IMR-90 (cell line): Measurements from ENCODE around the gene TSKU. TPM values are rescaled to one million over a fixed set of nuclear protein-coding genes. Genes with fewer than 3 reads are reported as not detected.

Experiments
- ATAC-seq: fragments of 200-7000 bp; cut with Tn5 transposase; 2 replicates; pipeline ENCODE4 v1.9.1; 2020; ENCODE audit warnings: low read depth, mild to moderate bottlenecking, moderate library complexity
- BruUV-seq: library from RNA; stranded (reverse); fragments of 400-500 nt; replicated peaks from 2 replicates; lab custom pipeline; 2021; lab: Mats Ljungman, UMichigan
- CTCF ChIA-PET: fragments of 300-600 bp; formaldehyde crosslinking; extraction: SDS; loops from one replicate; lab custom pipeline; 2021; ENCODE audit warnings: antibody characterized with exemption; lab: Yijun Ruan, JAX
- POLR2A ChIA-PET: fragments of 300-600 bp; sonication (Branson Sonifier 250); formaldehyde crosslinking; loops from one replicate; lab custom pipeline; 2022; ENCODE audit warnings: antibody characterized with exemption; ENCODE audit not compliant: unreplicated experiment; lab: Charles Lee
- DNase-seq: peaks from one replicate; pipeline ENCODE4 v3.0.0; 2013
- H2AFZ ChIP-seq: replicated peaks from 2 replicates; pipeline ENCODE3; 2013; ENCODE audit warnings: low read length, mild to moderate bottlenecking; ENCODE audit not compliant: poor library complexity
- H2AK5ac ChIP-seq: 2 replicates; pipeline ENCODE4 v1.6.1; 2013; ENCODE audit warnings: low read depth, low read length, inconsistent platforms
- H2AK9ac ChIP-seq: replicated peaks from 2 replicates; pipeline ENCODE3; 2013; ENCODE audit warnings: mild to moderate bottlenecking, low read depth, low read length, moderate library complexity; ENCODE audit not compliant: poor library complexity
- H2BK120ac ChIP-seq: 2 replicates; pipeline ENCODE4 v1.6.1; 2013; ENCODE audit warnings: low read depth, low read length, inconsistent platforms
- H2BK15ac ChIP-seq: 3 replicates; pipeline ENCODE4 v1.6.1; 2013; ENCODE audit warnings: low read depth, low read length, inconsistent platforms
- H2BK20ac ChIP-seq: 2 replicates; pipeline ENCODE4 v1.6.1; 2013; ENCODE audit warnings: low read depth, mild to moderate bottlenecking, inconsistent platforms, low read length, moderate library complexity
- H2BK5ac ChIP-seq: 2 replicates; pipeline ENCODE4 v1.6.1; 2013; ENCODE audit warnings: mild to moderate bottlenecking, low read depth, low read length, inconsistent platforms; ENCODE audit not compliant: poor library complexity, severe bottlenecking
- H3K14ac ChIP-seq: replicated peaks from 2 replicates; pipeline ENCODE4 v1.6.1; 2013; ENCODE audit warnings: low read depth, low read length, inconsistent platforms
- H3K18ac ChIP-seq: 2 replicates; pipeline ENCODE4 v1.6.1; 2013; ENCODE audit warnings: low read depth, low read length, control low read depth
- H3K23ac ChIP-seq: 2 replicates; pipeline ENCODE4 v1.6.1; 2013; ENCODE audit warnings: low read depth, low read length, inconsistent platforms
- H3K27ac ChIP-seq: 2 replicates; pipeline ENCODE4 v1.5.1; 2013; ENCODE audit warnings: mild to moderate bottlenecking, control low read depth, low read length; ENCODE audit not compliant: insufficient read depth
- H3K27me3 ChIP-seq: 2 replicates; pipeline ENCODE4 v1.6.1; 2013; ENCODE audit warnings: low read length; ENCODE audit not compliant: control insufficient read depth, insufficient read depth
- H3K36me3 ChIP-seq: 2 replicates; pipeline ENCODE4 v1.6.1; 2013; ENCODE audit warnings: low read length, mixed read lengths; ENCODE audit not compliant: control insufficient read depth, insufficient read depth
- H3K4ac ChIP-seq: 2 replicates; pipeline ENCODE4 v1.6.1; 2013; ENCODE audit warnings: low read depth, low read length, inconsistent platforms
- H3K4me1 ChIP-seq: 2 replicates; pipeline ENCODE4 v1.6.1; 2013; ENCODE audit warnings: low read length, mixed read lengths; ENCODE audit not compliant: control insufficient read depth, insufficient read depth
- H3K4me2 ChIP-seq: 2 replicates; pipeline ENCODE4 v1.6.1; 2013; ENCODE audit warnings: low read depth, mild to moderate bottlenecking, control low read depth, low read length, moderate library complexity
- H3K4me3 ChIP-seq: 2 replicates; pipeline ENCODE4 v1.5.1; 2013; ENCODE audit warnings: low read depth, mild to moderate bottlenecking, control low read depth, low read length, moderate library complexity; ENCODE audit not compliant: insufficient read depth
- H3K56ac ChIP-seq: 2 replicates; pipeline ENCODE4 v1.6.1; 2013; ENCODE audit warnings: low read length, inconsistent platforms; ENCODE audit not compliant: insufficient read depth; ENCODE audit errors: extremely low read depth
- H3K79me1 ChIP-seq, 2 experiments: 2 replicates each; pipeline ENCODE4 v1.6.1; 2013; ENCODE audit warnings: low read length in 2 of 2, inconsistent platforms in 1 of 2, low read depth in 1 of 2
- H3K9ac ChIP-seq: 2 replicates; pipeline ENCODE4 v1.6.1; 2013; ENCODE audit warnings: low read depth, low read length, control low read depth
- H3K9me1 ChIP-seq: 2 replicates; pipeline ENCODE4 v1.6.1; 2013; ENCODE audit warnings: low read length, inconsistent platforms; ENCODE audit not compliant: insufficient read depth
- H3K9me3 ChIP-seq: 2 replicates; pipeline ENCODE4 v1.6.1; 2013; ENCODE audit warnings: low read length; ENCODE audit not compliant: control insufficient read depth, insufficient read depth
- H4K20me1 ChIP-seq: 2 replicates; pipeline ENCODE4 v1.6.1; 2013; ENCODE audit warnings: low read length, inconsistent platforms; ENCODE audit not compliant: insufficient read depth
- H4K5ac ChIP-seq: 2 replicates; pipeline ENCODE4 v1.6.1; 2013; ENCODE audit warnings: mild to moderate bottlenecking, low read depth, low read length, control low read depth
- H4K8ac ChIP-seq, 2 experiments: 2 replicates each; pipeline ENCODE4 v1.6.1; 2013; ENCODE audit warnings: low read depth in 2 of 2, low read length in 2 of 2, control low read depth in 1 of 2, inconsistent platforms in 1 of 2
- H4K91ac ChIP-seq: 2 replicates; pipeline ENCODE4 v1.6.1; 2013; ENCODE audit warnings: low read depth, low read length, inconsistent platforms; ENCODE audit not compliant: insufficient read depth
- BHLHE40 ChIP-seq: fragments of 150-350 bp; IDR thresholded peaks from 2 replicates; pipeline ENCODE4 v1.6.1; 2016; ENCODE audit warnings: mild to moderate bottlenecking, low read depth, low read length
- CEBPB ChIP-seq: IDR thresholded peaks from 2 replicates; pipeline ENCODE4 v1.6.1; 2012; ENCODE audit warnings: low read depth, low read length, improper control_type of control experiment
- CHD1 ChIP-seq: IDR thresholded peaks from 2 replicates; pipeline ENCODE4 v1.6.1; 2012; ENCODE audit warnings: low read depth, low read length, improper control_type of control experiment
- CTCF ChIP-seq: conservative IDR thresholded peaks from 2 replicates; pipeline ENCODE4 v1.5.1; 2012; ENCODE audit warnings: mild to moderate bottlenecking, low read depth, low read length, improper control_type of control experiment
- FOS ChIP-seq: fragments of 150-350 bp; IDR thresholded peaks from 2 replicates; pipeline ENCODE4 v1.6.1; 2016; ENCODE audit warnings: low read depth, low read length
- MAFK ChIP-seq: IDR thresholded peaks from 2 replicates; pipeline ENCODE4 v1.6.1; 2012; ENCODE audit warnings: low read depth, low read length, improper control_type of control experiment
- MAZ ChIP-seq: IDR thresholded peaks from 2 replicates; pipeline ENCODE4 v1.6.1; 2012; ENCODE audit warnings: low read depth, mild to moderate bottlenecking, low read length, improper control_type of control experiment, moderate library complexity, borderline replicate concordance
- MXI1 ChIP-seq: IDR thresholded peaks from 2 replicates; pipeline ENCODE4 v1.6.1; 2012; ENCODE audit warnings: low read depth, mild to moderate bottlenecking, low read length, moderate library complexity, borderline replicate concordance
- NFE2L2 ChIP-seq: fragments of 150-350 bp; IDR thresholded peaks from 2 replicates; pipeline ENCODE4 v1.6.1; 2016; ENCODE audit warnings: low read depth, mild to moderate bottlenecking, low read length
- POLR2A ChIP-seq: IDR thresholded peaks from 2 replicates; pipeline ENCODE4 v1.6.1; 2012; ENCODE audit warnings: mild to moderate bottlenecking, low read depth, low read length
- RAD21 ChIP-seq: IDR thresholded peaks from 2 replicates; pipeline ENCODE4 v1.6.1; 2012; ENCODE audit warnings: low read length, improper control_type of control experiment
- RCOR1 ChIP-seq: IDR thresholded peaks from 2 replicates; pipeline ENCODE4 v1.6.1; 2012; ENCODE audit warnings: mild to moderate bottlenecking, low read length, improper control_type of control experiment; ENCODE audit not compliant: insufficient replicate concordance
- RFX5 ChIP-seq: IDR thresholded peaks from 2 replicates; pipeline ENCODE4 v1.8.0; 2012; ENCODE audit warnings: low read depth, mild to moderate bottlenecking, low read length, moderate library complexity
- SMC3 ChIP-seq: fragments of 150-350 bp; IDR thresholded peaks from 2 replicates; pipeline ENCODE4 v1.6.1; 2016; ENCODE audit warnings: low read depth, mild to moderate bottlenecking, antibody characterized with exemption, low read length, moderate library complexity
- USF2 ChIP-seq: fragments of 150-350 bp; IDR thresholded peaks from 2 replicates; pipeline ENCODE4 v1.6.1; 2017; ENCODE audit warnings: mild to moderate bottlenecking, antibody characterized with exemption, low read length, low read depth
- WGBS, 2 experiments: methylation state at CpG; one replicate each; pipeline versions ENCODE4 v1.1.5 to v1.1.7; 2013; ENCODE audit warnings: missing lambda C conversion rate in 2 of 2; ENCODE audit not compliant: insufficient read length in 1 of 2; ENCODE audit errors: extremely low coverage in 2 of 2; 5-methylcytosine and 5-hydroxymethylcytosine counted together
- dilution Hi-C: fragments of 300-500 bp; cut with HindIII; formaldehyde crosslinking; loops from one replicate; pipeline ENCODE4 v1.14.3; 2018; ENCODE audit warnings: low sequenced_read_pairs; ENCODE audit not compliant: unreplicated experiment
- in situ Hi-C: fragments of 300-500 bp; cut with MboI; formaldehyde crosslinking; loops from 3 replicates; pipeline ENCODE4 v1.14.3; 2019; ENCODE audit warnings: low sequenced_read_pairs, inconsistent platforms, mixed read lengths
- intact Hi-C: fragments of 100-400 bp; cut with micrococcal nuclease; formaldehyde crosslinking; loops from 2 replicates; pipeline ENCODE4 v1.10.0; 2022
- polyA plus RNA-seq, 3 experiments: library from polyadenylated mRNA; depleted of rRNA; stranded (reverse); fragments of >200 nt; gene quantifications; 2 replicates each; pipeline ENCODE4 v1.2.3, GENCODE V29; 2012; ENCODE audit warnings: low replicate concordance in 1 of 3
- total RNA-seq: library from RNA; depleted of rRNA; stranded (reverse); fragments of >200 nt; gene quantifications from 2 replicates; pipeline ENCODE4 v1.2.3, GENCODE V29; 2012

TSKU gene
- total and polyA plus RNA-seq, 2 of the 4 experiments (the other 2 are of a cell fraction), result 6.8 to 26.6 TPM

- DNase-seq (no peak), ATAC-seq (no peak)
- in situ Hi-C loops (no loop called here), intact Hi-C loops (no loop called here), dilution Hi-C loops (no loop called here)
- Histone ChIP-seq H3K36me3 (no peaks in the 10 kb centered on the region), H3K23ac (no peak overlapping the region), H3K56ac (no peak overlapping the region), H4K20me1 (no peaks in the 10 kb centered on the region), H3K9me3 (no peaks in the 10 kb centered on the region), H3K79me1 (no peaks in the 10 kb centered on the region), H3K4ac (no peak overlapping the region), H2BK5ac (no peak overlapping the region), H3K4me1 (peaks cover 16% of the 10 kb centered on the region), H2BK20ac (no peak overlapping the region), H3K4me3 (no peak overlapping the region), H4K5ac (no peak overlapping the region), H3K9ac (no peak overlapping the region), H3K14ac (no peak overlapping the region), H2BK15ac (no peak overlapping the region), H2AK5ac (no peak overlapping the region), H3K9me1 (peaks cover 21% of the 10 kb centered on the region; the same call in 1 of the 2 replicates), H3K4me2 (no peak overlapping the region), H3K18ac (no peak overlapping the region), H2AK9ac (no peak overlapping the region), H2BK120ac (no peak overlapping the region), H4K8ac (no peak overlapping the region), H3K27ac (no peak overlapping the region), H2AFZ (no peak overlapping the region), H4K91ac (no peak overlapping the region), H3K27me3 (peaks cover 16% of the 10 kb centered on the region)
- POLR2A ChIA-PET, result no interaction called here
- CTCF ChIA-PET, result interaction anchor here (1.0 kb wide), 1 partner anchor 8 kb away, joined by 3 read pairs; no protein-coding TSS in a partner anchor
- 86% methylated on average over 1 of the region's 5 CpGs; no CpG with 5 or more reads in 1 of the 2 experiments for WGBS, 2 experiments
- TF ChIP-seq CEBPB (no peak), MAFK (no peak), RAD21 (no peak), FOS (no peak), USF2 (no peak), NFE2L2 (no peak), BHLHE40 (no peak), CHD1 (no peak), RFX5 (no peak), MAZ (no peak), SMC3 (no peak), CTCF (no peak), MXI1 (no peak), POLR2A (no peak), RCOR1 (no peak)
- no TSS peak for BruUV-seq
Observed at GRCh38 chr11:76762356-76762752, 20.8 kb upstream of the TSKU start.
